Prostate gland (tissue), 2 donors: Measurements from ENCODE around the gene TMEM255A. TPM values are rescaled to one million over a fixed set of nuclear protein-coding genes. Genes with fewer than 3 reads are reported as not detected.

ENCODE experiments used
- DNase-seq: peaks from one replicate; pipeline ENCODE4 v3.0.0-alpha.2; 2019; ENCODE audit warnings: low spot score
- H3K27ac ChIP-seq, 2 donors: fragments of 200-600 bp; sonication (generic); 2 replicates each; pipeline ENCODE4 v1.5.1; 2017 to 2019
- H3K27me3 ChIP-seq: fragments of 200-600 bp; sonication (generic); replicated peaks from 2 replicates; pipeline ENCODE4 v1.5.1; 2019; ENCODE audit not compliant: insufficient read depth
- H3K36me3 ChIP-seq, 2 donors: fragments of 200-600 bp; sonication (generic); 1 replicate in 1 of 2; 2 replicates in 1 of 2; pipeline versions ENCODE4 v1.5.1 to v1.8.1; 2017 to 2019
- H3K4me1 ChIP-seq: fragments of 200-600 bp; sonication (generic); replicated peaks from 2 replicates; pipeline ENCODE4 v1.5.1; 2019
- H3K4me3 ChIP-seq, 2 donors: fragments of 200-600 bp; sonication (generic); 2 replicates each; pipeline ENCODE4 v1.5.1; 2017 to 2019
- H3K9me3 ChIP-seq: fragments of 200-600 bp; sonication (generic); 2 replicates; pipeline ENCODE4 v1.5.1; 2017
- POLR2A ChIP-seq: fragments of 450-650 bp; IDR thresholded peaks from one replicate; pipeline ENCODE4 v1.6.1; 2016; ENCODE audit warnings: antibody characterized with exemption, mild to moderate bottlenecking
- POLR2AphosphoS5 ChIP-seq: sonication (generic); formaldehyde crosslinking; IDR thresholded peaks from one replicate; pipeline ENCODE4 v1.6.1; 2017; ENCODE audit warnings: antibody characterized with exemption
- WGBS: methylation state at CpG from one replicate; pipeline ENCODE4 v1.1.5; 2018; 5-methylcytosine and 5-hydroxymethylcytosine counted together
- intact Hi-C: fragments of 100-400 bp; cut with DNase I; formaldehyde crosslinking; loops from one replicate; pipeline ENCODE4 v1.14.2; 2022
- total RNA-seq, 2 donors: library from RNA; depleted of rRNA; stranded (reverse); fragments of >200 nt; gene quantifications; one replicate each; pipeline ENCODE4 v1.1.0, GENCODE V29; 2016
- TF ChIP-seq, protein P1 (sequence below), 4 experiments: fragments of 200-600 bp in 2 of 4; fragments of 450-650 bp in 2 of 4; sonication (generic) in 2 of 4; IDR thresholded peaks; 1 replicate in 3 of 4; 2 replicates in 1 of 4; pipeline ENCODE4 v1.5.1; 2016 to 2019; ENCODE audit warnings: antibody characterized with exemption in 4 of 4, mild to moderate bottlenecking in 2 of 4, moderate library complexity in 2 of 4

The TMEM255A gene
- total RNA-seq, 2 donors from 2014 or later = 0.18 to 0.62 TPM

DNA sequence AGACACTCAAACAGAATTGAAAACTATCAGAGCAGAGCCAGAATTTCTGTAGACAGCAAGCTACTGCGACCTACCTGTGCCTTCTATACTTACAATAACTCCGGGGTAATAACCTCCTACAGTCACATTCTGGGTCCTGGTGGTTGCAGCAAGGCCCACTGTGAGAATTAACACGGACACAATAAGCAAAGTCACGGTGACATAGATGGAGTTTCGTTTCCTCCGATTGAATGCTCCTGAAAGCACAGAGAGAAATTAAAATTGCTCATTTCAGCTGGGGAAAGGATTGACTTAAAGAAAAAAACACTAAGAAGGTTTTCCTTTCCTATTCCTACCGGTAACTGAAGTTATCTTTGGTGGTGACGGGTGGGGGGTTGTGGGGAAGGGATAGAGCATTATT is 7.0 kb downstream of the TMEM255A start:
- Histone ChIP-seq H3K36me3 (no peaks in the 10 kb centered on the region), H3K9me3 (no peaks in the 10 kb centered on the region), H3K4me3 (no peak overlapping the region), H3K4me1 (no peaks in the 10 kb centered on the region), H3K27ac (no peak overlapping the region), H3K27me3 (no peaks in the 10 kb centered on the region)
- DNase-seq = no peak
- TF ChIP-seq, protein P1, sequence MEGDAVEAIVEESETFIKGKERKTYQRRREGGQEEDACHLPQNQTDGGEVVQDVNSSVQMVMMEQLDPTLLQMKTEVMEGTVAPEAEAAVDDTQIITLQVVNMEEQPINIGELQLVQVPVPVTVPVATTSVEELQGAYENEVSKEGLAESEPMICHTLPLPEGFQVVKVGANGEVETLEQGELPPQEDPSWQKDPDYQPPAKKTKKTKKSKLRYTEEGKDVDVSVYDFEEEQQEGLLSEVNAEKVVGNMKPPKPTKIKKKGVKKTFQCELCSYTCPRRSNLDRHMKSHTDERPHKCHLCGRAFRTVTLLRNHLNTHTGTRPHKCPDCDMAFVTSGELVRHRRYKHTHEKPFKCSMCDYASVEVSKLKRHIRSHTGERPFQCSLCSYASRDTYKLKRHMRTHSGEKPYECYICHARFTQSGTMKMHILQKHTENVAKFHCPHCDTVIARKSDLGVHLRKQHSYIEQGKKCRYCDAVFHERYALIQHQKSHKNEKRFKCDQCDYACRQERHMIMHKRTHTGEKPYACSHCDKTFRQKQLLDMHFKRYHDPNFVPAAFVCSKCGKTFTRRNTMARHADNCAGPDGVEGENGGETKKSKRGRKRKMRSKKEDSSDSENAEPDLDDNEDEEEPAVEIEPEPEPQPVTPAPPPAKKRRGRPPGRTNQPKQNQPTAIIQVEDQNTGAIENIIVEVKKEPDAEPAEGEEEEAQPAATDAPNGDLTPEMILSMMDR (IDR thresholded peaks at IDR 0.05) = no peak
- TF ChIP-seq POLR2A (no peak), POLR2AphosphoS5 (no peak)
- intact Hi-C loops = no loop called here
- WGBS = 77% methylated on average over 8 of the region's 8 CpGs

DNA sequence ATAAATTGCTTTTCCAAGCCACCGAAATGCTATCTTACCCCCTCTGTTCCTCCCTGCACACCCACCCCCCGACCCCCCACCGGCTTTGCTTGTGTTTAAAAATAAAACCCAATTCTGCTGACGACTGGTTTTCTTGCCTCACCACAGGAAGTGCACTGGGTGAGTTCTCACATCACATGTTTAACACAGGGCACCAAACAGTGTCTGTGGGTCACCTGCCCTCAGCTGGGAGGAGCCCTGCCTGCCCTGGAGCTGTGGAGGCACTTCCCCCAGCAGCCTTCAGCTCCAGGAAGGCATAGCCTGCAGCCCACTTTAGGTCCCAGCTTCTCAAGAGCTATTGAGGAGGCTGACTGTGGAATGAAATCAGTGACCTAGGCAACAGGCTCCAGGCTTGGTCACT is 8.8 kb downstream of the TMEM255A start:
- DNase-seq = no peak
- Histone ChIP-seq H3K4me3 (no peak overlapping the region), H3K27me3 (no peaks in the 10 kb centered on the region), H3K27ac (no peak overlapping the region), H3K36me3 (no peaks in the 10 kb centered on the region), H3K9me3 (no peaks in the 10 kb centered on the region), H3K4me1 (no peaks in the 10 kb centered on the region)
- intact Hi-C loops = no loop called here
- TF ChIP-seq, protein P1 (IDR thresholded peaks at IDR 0.05) = no peak
- TF ChIP-seq POLR2AphosphoS5 (no peak), POLR2A (no peak)
- 14% methylated on average over 4 of the region's 4 CpGs for WGBS

DNA sequence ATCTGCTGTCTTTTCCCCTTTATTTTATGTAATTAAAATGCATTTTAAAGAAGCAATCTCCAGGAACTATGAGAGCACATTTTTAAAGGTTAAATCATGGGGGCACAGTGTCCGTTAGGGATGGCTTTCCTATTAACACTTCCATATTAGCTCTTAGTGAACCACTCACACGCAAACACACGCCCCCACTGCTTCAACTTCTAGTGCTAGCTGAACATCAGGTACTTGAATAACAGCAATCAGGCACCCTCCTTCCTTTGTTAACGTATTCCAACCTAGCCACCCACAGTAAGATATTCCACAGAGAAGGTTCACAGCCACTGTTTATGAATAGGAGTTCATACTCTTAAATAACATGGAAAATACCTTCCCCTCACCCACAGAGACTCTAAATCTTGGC is 9.3 kb downstream of the TMEM255A start:
- intact Hi-C loops = no loop called here
- WGBS = 48% methylated on average over 4 of the region's 4 CpGs

DNA sequence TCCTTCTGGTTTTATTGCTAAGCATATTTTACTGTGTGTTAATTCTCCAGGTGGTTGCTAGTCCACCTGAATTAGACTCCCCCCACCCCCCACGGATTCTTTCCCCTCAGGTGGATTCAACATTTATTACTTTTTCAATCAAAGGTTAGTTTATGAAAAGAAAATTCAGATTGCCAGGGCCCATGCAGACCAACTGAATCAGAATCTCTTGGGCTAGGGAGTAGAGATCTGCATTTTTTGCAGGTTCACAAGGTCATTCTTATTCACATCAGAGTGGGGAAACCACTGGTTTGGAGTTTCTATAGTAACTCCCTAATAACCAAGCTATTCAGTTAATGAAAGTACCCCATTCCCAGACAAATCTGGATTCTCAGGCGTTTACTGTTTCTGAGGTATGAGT is 9.8 kb downstream of the TMEM255A start:
- no peaks in the 10 kb centered on the region for H3K9me3 ChIP-seq
- 49% methylated on average over 2 of the region's 2 CpGs for WGBS
- no peaks in the 10 kb centered on the region for H3K27me3 ChIP-seq
- DNase-seq = no peak
- intact Hi-C loops = no loop called here
- TF ChIP-seq POLR2AphosphoS5 = no peak
- TF ChIP-seq, protein P1 (IDR thresholded peaks at IDR 0.05) = no peak
- TF ChIP-seq POLR2A = no peak
- H3K4me3 ChIP-seq = no peak overlapping the region
- H3K4me1 ChIP-seq = no peaks in the 10 kb centered on the region
- no peak overlapping the region for H3K27ac ChIP-seq
- no peaks in the 10 kb centered on the region for H3K36me3 ChIP-seq

More for the DNA sequence above, 9.3 kb downstream of the TMEM255A start:
- DNase-seq = no peak
- Histone ChIP-seq H3K36me3 (no peaks in the 10 kb centered on the region), H3K4me1 (no peaks in the 10 kb centered on the region), H3K27me3 (no peaks in the 10 kb centered on the region), H3K4me3 (no peak overlapping the region), H3K27ac (no peak overlapping the region), H3K9me3 (no peaks in the 10 kb centered on the region)
- TF ChIP-seq, protein P1 (IDR thresholded peaks at IDR 0.05) = no peak
- TF ChIP-seq POLR2AphosphoS5 = no peak
- no peak for TF ChIP-seq POLR2A

DNA sequence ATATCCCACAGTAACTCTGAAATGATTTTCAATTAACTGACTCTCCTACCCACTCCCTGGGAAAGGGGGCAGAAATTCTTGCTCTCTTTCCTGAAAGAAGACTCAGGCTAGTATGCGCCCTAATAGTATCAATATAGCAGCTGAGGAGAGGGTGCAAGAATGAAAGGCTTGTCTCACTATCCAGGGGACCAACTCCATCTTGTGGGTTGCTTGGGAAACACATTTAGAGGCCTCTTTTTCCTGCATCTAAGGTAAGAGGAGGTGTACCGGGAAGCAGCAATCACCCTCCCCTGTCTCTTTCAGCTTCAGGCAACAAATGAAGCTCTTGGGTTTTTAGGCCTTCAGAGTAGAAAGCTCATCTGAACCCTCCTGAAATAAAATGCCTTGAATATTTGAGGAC is 11.3 kb downstream of the TMEM255A start:
- intact Hi-C loops = no loop called here
- Histone ChIP-seq H3K27me3 (no peaks in the 10 kb centered on the region), H3K27ac (no peak overlapping the region), H3K4me3 (no peak overlapping the region), H3K9me3 (no peaks in the 10 kb centered on the region), H3K36me3 (no peaks in the 10 kb centered on the region), H3K4me1 (no peaks in the 10 kb centered on the region)
- TF ChIP-seq, protein P1 (IDR thresholded peaks at IDR 0.05) = peak in 2 of 4 experiments; percentile 7 to 16
- TF ChIP-seq POLR2A = no peak
- TF ChIP-seq POLR2AphosphoS5 = no peak
- 53% methylated on average over 2 of the region's 2 CpGs for WGBS
- DNase-seq = no peak
